Ishikawa (cell line): Measurements from ENCODE around the gene HYCC1.

Source experiments
- CEBPB ChIP-seq: IDR thresholded peaks from 2 replicates; pipeline ENCODE4 v1.6.1; 2012
- CREB1 ChIP-seq: IDR thresholded peaks from 2 replicates; pipeline ENCODE4 v1.6.1; 2012; ENCODE audit warnings: low read depth
- EGR1 ChIP-seq: IDR thresholded peaks from 2 replicates; pipeline ENCODE4 v1.6.1; 2012
- EP300 ChIP-seq: IDR thresholded peaks from 2 replicates; pipeline ENCODE4 v1.6.1; 2012; ENCODE audit warnings: borderline replicate concordance
- FOXM1 ChIP-seq: IDR thresholded peaks from 2 replicates; pipeline ENCODE4 v1.6.1; 2012; ENCODE audit warnings: low read depth, borderline replicate concordance
- NFIC ChIP-seq: IDR thresholded peaks from 2 replicates; pipeline ENCODE4 v1.6.1; 2012
- RAD21 ChIP-seq: IDR thresholded peaks from 2 replicates; pipeline ENCODE4 v1.6.1; 2012; ENCODE audit warnings: low read depth
- TAF1 ChIP-seq: IDR thresholded peaks from 2 replicates; pipeline ENCODE4 v1.6.1; 2012; ENCODE audit warnings: low read depth, mild to moderate bottlenecking
- TCF12 ChIP-seq: IDR thresholded peaks from 2 replicates; pipeline ENCODE4 v1.6.1; 2012; ENCODE audit warnings: low read depth
- TEAD4 ChIP-seq: IDR thresholded peaks from 2 replicates; pipeline ENCODE4 v1.6.1; 2012
- YY1 ChIP-seq: IDR thresholded peaks from 2 replicates; pipeline ENCODE4 v1.6.1; 2012; ENCODE audit warnings: low read depth
- ZBTB7A ChIP-seq: IDR thresholded peaks from 2 replicates; pipeline ENCODE4 v1.6.1; 2012; ENCODE audit warnings: low read depth
- TF ChIP-seq, protein P1 (sequence below): IDR thresholded peaks from 2 replicates; pipeline ENCODE4 v1.6.1; 2012
- TF ChIP-seq, protein P2 (sequence below): IDR thresholded peaks from 2 replicates; pipeline ENCODE4 v1.6.1; 2012
- TF ChIP-seq, protein P3 (sequence below): IDR thresholded peaks from 2 replicates; pipeline ENCODE4 v1.6.1; 2012; ENCODE audit warnings: low read depth, mild to moderate bottlenecking

Gene HYCC1

DNA sequence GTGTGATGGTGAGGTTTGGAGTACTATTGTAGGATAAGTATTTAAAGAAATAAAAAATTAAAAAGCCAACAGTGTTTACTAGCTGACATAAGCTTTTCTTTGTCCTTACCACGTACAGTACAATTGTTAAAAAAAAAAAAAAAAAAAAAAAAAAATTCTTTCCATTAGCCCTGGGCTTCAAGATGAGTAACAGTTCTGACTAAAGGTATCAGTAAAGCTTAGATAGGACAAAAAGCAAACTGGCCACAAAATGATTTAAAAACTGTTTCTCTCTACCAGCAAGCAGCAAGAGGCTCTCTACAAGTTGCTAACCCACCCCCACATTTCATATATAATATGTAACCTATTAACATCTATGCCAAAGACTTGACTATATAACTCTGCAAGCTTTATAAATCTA is 17.5 kb downstream of the HYCC1 start:
- TF ChIP-seq, protein P1, sequence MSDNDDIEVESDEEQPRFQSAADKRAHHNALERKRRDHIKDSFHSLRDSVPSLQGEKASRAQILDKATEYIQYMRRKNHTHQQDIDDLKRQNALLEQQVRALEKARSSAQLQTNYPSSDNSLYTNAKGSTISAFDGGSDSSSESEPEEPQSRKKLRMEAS, result no peak
- TF ChIP-seq, protein P2, sequence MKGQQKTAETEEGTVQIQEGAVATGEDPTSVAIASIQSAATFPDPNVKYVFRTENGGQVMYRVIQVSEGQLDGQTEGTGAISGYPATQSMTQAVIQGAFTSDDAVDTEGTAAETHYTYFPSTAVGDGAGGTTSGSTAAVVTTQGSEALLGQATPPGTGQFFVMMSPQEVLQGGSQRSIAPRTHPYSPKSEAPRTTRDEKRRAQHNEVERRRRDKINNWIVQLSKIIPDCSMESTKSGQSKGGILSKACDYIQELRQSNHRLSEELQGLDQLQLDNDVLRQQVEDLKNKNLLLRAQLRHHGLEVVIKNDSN, result no peak
- TF ChIP-seq ZBTB7A (no peak), FOXM1 (no peak), CEBPB (no peak), YY1 (no peak), EGR1 (no peak)
- TF ChIP-seq, protein P3, sequence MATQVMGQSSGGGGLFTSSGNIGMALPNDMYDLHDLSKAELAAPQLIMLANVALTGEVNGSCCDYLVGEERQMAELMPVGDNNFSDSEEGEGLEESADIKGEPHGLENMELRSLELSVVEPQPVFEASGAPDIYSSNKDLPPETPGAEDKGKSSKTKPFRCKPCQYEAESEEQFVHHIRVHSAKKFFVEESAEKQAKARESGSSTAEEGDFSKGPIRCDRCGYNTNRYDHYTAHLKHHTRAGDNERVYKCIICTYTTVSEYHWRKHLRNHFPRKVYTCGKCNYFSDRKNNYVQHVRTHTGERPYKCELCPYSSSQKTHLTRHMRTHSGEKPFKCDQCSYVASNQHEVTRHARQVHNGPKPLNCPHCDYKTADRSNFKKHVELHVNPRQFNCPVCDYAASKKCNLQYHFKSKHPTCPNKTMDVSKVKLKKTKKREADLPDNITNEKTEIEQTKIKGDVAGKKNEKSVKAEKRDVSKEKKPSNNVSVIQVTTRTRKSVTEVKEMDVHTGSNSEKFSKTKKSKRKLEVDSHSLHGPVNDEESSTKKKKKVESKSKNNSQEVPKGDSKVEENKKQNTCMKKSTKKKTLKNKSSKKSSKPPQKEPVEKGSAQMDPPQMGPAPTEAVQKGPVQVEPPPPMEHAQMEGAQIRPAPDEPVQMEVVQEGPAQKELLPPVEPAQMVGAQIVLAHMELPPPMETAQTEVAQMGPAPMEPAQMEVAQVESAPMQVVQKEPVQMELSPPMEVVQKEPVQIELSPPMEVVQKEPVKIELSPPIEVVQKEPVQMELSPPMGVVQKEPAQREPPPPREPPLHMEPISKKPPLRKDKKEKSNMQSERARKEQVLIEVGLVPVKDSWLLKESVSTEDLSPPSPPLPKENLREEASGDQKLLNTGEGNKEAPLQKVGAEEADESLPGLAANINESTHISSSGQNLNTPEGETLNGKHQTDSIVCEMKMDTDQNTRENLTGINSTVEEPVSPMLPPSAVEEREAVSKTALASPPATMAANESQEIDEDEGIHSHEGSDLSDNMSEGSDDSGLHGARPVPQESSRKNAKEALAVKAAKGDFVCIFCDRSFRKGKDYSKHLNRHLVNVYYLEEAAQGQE, result no peak

DNA sequence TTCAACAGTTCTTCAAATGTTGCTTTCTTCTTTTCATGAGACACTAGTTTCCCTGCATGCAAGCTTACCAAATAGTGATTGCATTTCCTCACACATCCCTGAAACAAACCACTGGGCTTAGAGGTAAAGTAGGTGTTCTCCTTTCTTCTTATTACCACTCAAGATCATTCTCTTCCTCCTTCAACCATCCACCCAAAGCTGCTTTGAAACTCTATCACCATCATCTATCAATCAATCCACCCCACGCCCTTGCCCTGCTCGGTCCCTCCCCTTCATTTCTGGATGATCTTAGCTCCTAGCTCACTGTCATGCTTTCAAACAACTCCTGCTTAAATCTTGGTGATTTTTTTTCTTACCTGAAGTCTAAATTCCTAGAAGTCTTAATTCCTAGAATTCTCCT is 18.9 kb downstream of the HYCC1 start:
- TF ChIP-seq, protein P3, result no peak
- no peak for TF ChIP-seq EGR1
- TF ChIP-seq, protein P2, result no peak
- no peak for TF ChIP-seq CREB1
- TF ChIP-seq EP300, result no peak
- no peak for TF ChIP-seq YY1
- no peak for TF ChIP-seq TEAD4
- TF ChIP-seq, protein P1, result no peak
- TF ChIP-seq RAD21, result no peak
- no peak for TF ChIP-seq ZBTB7A
- TF ChIP-seq TAF1, result no peak

- TF ChIP-seq TCF12, result no peak
- TF ChIP-seq, protein P3, result no peak
- no peak for TF ChIP-seq CEBPB
- TF ChIP-seq YY1, result no peak
- no peak for TF ChIP-seq RAD21
Observed at GRCh38 chr7:22992874-22993840, 20.8 kb downstream of the HYCC1 start.

DNA sequence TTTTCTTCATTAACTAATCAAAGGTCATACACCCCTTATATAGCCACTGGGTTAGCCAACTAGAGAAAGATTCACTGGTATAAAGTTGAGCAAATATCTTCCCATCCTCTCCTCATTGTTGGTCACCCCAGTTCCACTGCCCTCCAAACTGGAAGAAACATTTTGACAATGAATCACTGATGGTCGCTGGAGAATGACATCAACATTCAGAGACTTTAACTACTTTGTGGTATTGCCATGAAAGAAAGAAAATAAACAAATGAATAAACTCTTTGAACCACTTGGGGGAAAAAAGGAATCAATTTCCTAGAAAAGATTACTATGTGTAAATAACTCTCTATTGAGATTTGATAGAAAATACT is 23.4 kb downstream of the HYCC1 start:
- TF ChIP-seq TCF12 (no peak), YY1 (no peak), TEAD4 (no peak), NFIC (no peak), RAD21 (no peak), EP300 (no peak), TAF1 (no peak), CREB1 (no peak)
- TF ChIP-seq, protein P2, result no peak
- TF ChIP-seq, protein P1, result no peak
- TF ChIP-seq, protein P3, result no peak
